HepG2 (cell line): Measurements from ENCODE around the gene ANKRD11. TPM values are rescaled to one million over a fixed set of nuclear protein-coding genes. Genes with fewer than 3 reads are reported as not detected.
A peak's percentile ranks its signal among the peaks of the same experiment; 100 is the strongest.

ENCODE experiments used
- ATF7-NPFF ChIP-seq: sonication (generic); formaldehyde crosslinking; IDR thresholded peaks from 2 replicates; pipeline ENCODE4 v1.8.1; 2023; ENCODE audit warnings: mild to moderate bottlenecking, low read depth, missing genetic modification reagents, moderate library complexity
- CBFB ChIP-seq: sonication (generic); formaldehyde crosslinking; IDR thresholded peaks from 2 replicates; pipeline ENCODE4 v1.4.0; 2020; ENCODE audit warnings: missing genetic modification reagents
- DDIT3 ChIP-seq: sonication (generic); formaldehyde crosslinking; IDR thresholded peaks from 2 replicates; pipeline ENCODE4 v1.4.0; 2020; ENCODE audit warnings: mild to moderate bottlenecking, missing genetic modification reagents
- ELF4 ChIP-seq: sonication (generic); formaldehyde crosslinking; IDR thresholded peaks from 2 replicates; pipeline ENCODE4 v1.5.0; 2020; ENCODE audit warnings: missing genetic modification reagents, mild to moderate bottlenecking, moderate library complexity, borderline replicate concordance
- HDAC1 ChIP-seq: sonication (generic); formaldehyde crosslinking; IDR thresholded peaks from 2 replicates; pipeline ENCODE4 v1.5.1; 2020; ENCODE audit warnings: mild to moderate bottlenecking, missing genetic modification reagents
- HMGXB4 ChIP-seq, 2 experiments: sonication (generic) in 1 of 2; formaldehyde crosslinking in 1 of 2; IDR thresholded peaks; 2 replicates each; pipeline versions ENCODE4 v1.4.0 to v1.6.1; 2018 to 2020; ENCODE audit warnings: missing genetic modification reagents in 2 of 2, borderline replicate concordance in 1 of 2, low read depth in 1 of 2, mild to moderate bottlenecking in 1 of 2, missing biosample characterization in 1 of 2
- JDP2 ChIP-seq: sonication (generic); formaldehyde crosslinking; IDR thresholded peaks from 2 replicates; pipeline ENCODE4 v1.8.1; 2022; ENCODE audit warnings: missing genetic modification reagents, borderline replicate concordance
- KDM2A ChIP-seq: sonication (generic); formaldehyde crosslinking; IDR thresholded peaks from 2 replicates; pipeline ENCODE4 v1.4.0; 2020; ENCODE audit warnings: low read depth, missing genetic modification reagents, borderline replicate concordance
- MYPOP ChIP-seq: sonication (generic); formaldehyde crosslinking; IDR thresholded peaks from 2 replicates; pipeline ENCODE4 v1.8.1; 2023; ENCODE audit warnings: mild to moderate bottlenecking, moderate library complexity, missing genetic modification reagents
- MZF1 ChIP-seq: sonication (generic); formaldehyde crosslinking; IDR thresholded peaks from 2 replicates; pipeline ENCODE4 v1.8.1; 2023; ENCODE audit warnings: mild to moderate bottlenecking, missing genetic modification reagents, borderline replicate concordance
- NR2F1 ChIP-seq, 2 experiments: fragments of 450-650 bp in 1 of 2; formaldehyde crosslinking in 1 of 2; IDR thresholded peaks; 2 replicates each; pipeline versions ENCODE4 v1.5.0 to v1.6.1; 2016 to 2020; ENCODE audit warnings: mild to moderate bottlenecking in 1 of 2, missing compliant biosample characterization in 1 of 2, missing genetic modification reagents in 1 of 2, moderate library complexity in 1 of 2
- PRMT3 ChIP-seq: sonication (generic); formaldehyde crosslinking; IDR thresholded peaks from 2 replicates; pipeline ENCODE4 v1.8.1; 2022; ENCODE audit warnings: low read depth, mild to moderate bottlenecking, moderate library complexity, missing genetic modification reagents, borderline replicate concordance
- RFXANK ChIP-seq: IDR thresholded peaks from 2 replicates; pipeline ENCODE4 v1.6.1; 2016
- SIN3B ChIP-seq: fragments of 150-350 bp; IDR thresholded peaks from 2 replicates; pipeline ENCODE4 v1.6.1; 2014; ENCODE audit warnings: low read length
- SRSF4 ChIP-seq: fragments of 200-400 bp; formaldehyde crosslinking; IDR thresholded peaks from one replicate; pipeline ENCODE4 v1.6.1; 2018; ENCODE audit warnings: mild to moderate bottlenecking, low read depth, low read length, moderate library complexity; ENCODE audit not compliant: poor library complexity, severe bottlenecking
- TAF1 ChIP-seq: sonication (generic); formaldehyde crosslinking; IDR thresholded peaks from 2 replicates; pipeline ENCODE4 v1.4.0; 2020; ENCODE audit warnings: missing genetic modification reagents
- ZNF138 ChIP-seq: sonication (generic); formaldehyde crosslinking; IDR thresholded peaks from 2 replicates; pipeline ENCODE4 v1.5.0; 2020; ENCODE audit warnings: mild to moderate bottlenecking, low read depth, missing genetic modification reagents
- ZNF207 ChIP-seq: fragments of 450-650 bp; IDR thresholded peaks from 2 replicates; pipeline ENCODE4 v1.6.1; 2016; ENCODE audit warnings: antibody characterized with exemption, borderline replicate concordance
- ZNF33A ChIP-seq: sonication (generic); formaldehyde crosslinking; IDR thresholded peaks from 2 replicates; pipeline ENCODE4 v1.5.1; 2020; ENCODE audit warnings: missing genetic modification reagents, mild to moderate bottlenecking, moderate library complexity, borderline replicate concordance
- ZNF530 ChIP-seq: sonication (generic); formaldehyde crosslinking; IDR thresholded peaks from 2 replicates; pipeline ENCODE4 v1.5.0; 2020; ENCODE audit warnings: low read depth, mild to moderate bottlenecking, missing genetic modification reagents
- ZNF546 ChIP-seq: sonication (generic); formaldehyde crosslinking; conservative IDR thresholded peaks from 2 replicates; pipeline ENCODE4 v1.8.1; 2023; ENCODE audit warnings: mild to moderate bottlenecking, missing genetic modification reagents
- ZNF605 ChIP-seq: sonication (generic); formaldehyde crosslinking; IDR thresholded peaks from 2 replicates; pipeline ENCODE4 v1.8.0; 2022; ENCODE audit warnings: mild to moderate bottlenecking, missing genetic modification reagents
- polyA plus RNA-seq, 8 experiments: library from polyadenylated mRNA; depleted of rRNA in 3 of 8; stranded (reverse) in 7 of 8; unstranded in 1 of 8; fragments of >200 nt; fragmentation: Illumina TruSeq in 4 of 8; extraction: Trizol in 4 of 8; gene quantifications; 2 replicates each; pipeline versions ENCODE4 v1.2.1 to v1.2.3, GENCODE V29; 2011 to 2016; ENCODE audit warnings: low read depth in 4 of 8, missing spikeins in 1 of 8, mixed read lengths in 1 of 8; ENCODE audit not compliant: insufficient read depth in 1 of 8
- total RNA-seq, 5 experiments: library from RNA; depleted of rRNA; stranded (reverse); fragments of >200 nt; fragmentation: Illumina TruSeq; extraction: Trizol; gene quantifications; 2 replicates each; pipeline ENCODE4 v1.2.3, GENCODE V29; 2016; ENCODE audit warnings: low read depth in 1 of 5
- TF ChIP-seq, protein P1 (sequence below): sonication (generic); formaldehyde crosslinking; IDR thresholded peaks from 2 replicates; pipeline ENCODE4 v1.4.0; 2020; ENCODE audit warnings: missing genetic modification reagents, mild to moderate bottlenecking, borderline replicate concordance

ANKRD11 gene
- total and polyA plus RNA-seq, 2 of the 13 experiments (the other 11 are each of a cell fraction or from before 2014, with no cell fraction given), result 21.4 to 38.4 TPM

DNA sequence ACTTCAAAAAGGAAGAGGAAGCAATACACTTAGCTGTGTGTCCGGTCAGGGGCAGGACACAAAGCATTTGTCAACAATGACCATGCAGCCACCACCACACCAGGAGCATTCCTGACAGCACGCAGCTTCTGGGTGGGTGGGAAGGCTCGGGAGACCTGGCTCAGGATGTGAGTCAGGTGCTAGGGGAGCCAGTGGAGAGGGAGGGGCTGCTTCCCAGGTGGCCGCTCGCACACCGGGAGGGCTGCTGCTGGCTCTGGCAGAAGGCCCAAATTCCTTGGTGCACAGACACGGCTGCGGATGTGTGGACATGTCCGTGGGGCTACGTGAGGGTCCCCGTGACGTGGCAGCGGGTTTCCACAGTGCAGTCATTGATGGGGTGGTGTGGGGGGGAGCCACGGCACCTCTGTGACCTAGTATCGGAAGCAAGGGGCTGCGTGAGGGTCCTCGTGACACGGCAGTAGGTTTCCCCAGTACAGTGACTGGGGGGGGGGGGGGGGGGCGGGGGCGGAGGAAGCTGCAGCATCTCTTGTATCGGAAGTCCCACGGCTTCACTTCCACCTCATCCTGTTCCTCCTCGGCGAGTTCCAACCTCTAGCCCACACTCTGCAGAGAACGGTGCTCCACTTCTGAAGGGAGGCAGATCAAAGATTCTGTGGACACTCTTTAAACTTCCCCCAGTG lies 160.0 kb downstream of the ANKRD11 start (continued):
- TF ChIP-seq HMGXB4 (CRISPR knock-in tag; IDR thresholded peaks at IDR 0.05; ENCODE audit: borderline replicate concordance in 1 of 2, low read depth in 1 of 2) (peak in 1 of 2 experiments; percentile 63; a peak in 1 of 4 replicates), CBFB (CRISPR knock-in tag) (no peak), PRMT3 (CRISPR knock-in tag) (no peak), ZNF138 (CRISPR knock-in tag) (no peak), KDM2A (CRISPR knock-in tag) (peak; percentile 70; the same call in 1 of the 2 replicates), DDIT3 (CRISPR knock-in tag) (no peak), RFXANK (CRISPR knock-in tag) (no peak), MYPOP (no peak), ZNF546 (CRISPR knock-in tag) (no peak), JDP2 (no peak), ZNF33A (CRISPR knock-in tag) (no peak), SRSF4 (no peak), ZNF207 (no peak), HDAC1 (CRISPR knock-in tag) (peak; percentile 87), ATF7-NPFF (CRISPR knock-in tag) (no peak), SIN3B (no peak), ZNF605 (CRISPR knock-in tag) (no peak), ZNF530 (CRISPR knock-in tag) (no peak), ELF4 (CRISPR knock-in tag) (no peak), TAF1 (CRISPR knock-in tag) (no peak), MZF1 (CRISPR knock-in tag) (no peak), NR2F1 (CRISPR knock-in tag; IDR thresholded peaks at IDR 0.05) (no peak; a peak in 1 of 4 replicates)
- TF ChIP-seq, protein P1, sequence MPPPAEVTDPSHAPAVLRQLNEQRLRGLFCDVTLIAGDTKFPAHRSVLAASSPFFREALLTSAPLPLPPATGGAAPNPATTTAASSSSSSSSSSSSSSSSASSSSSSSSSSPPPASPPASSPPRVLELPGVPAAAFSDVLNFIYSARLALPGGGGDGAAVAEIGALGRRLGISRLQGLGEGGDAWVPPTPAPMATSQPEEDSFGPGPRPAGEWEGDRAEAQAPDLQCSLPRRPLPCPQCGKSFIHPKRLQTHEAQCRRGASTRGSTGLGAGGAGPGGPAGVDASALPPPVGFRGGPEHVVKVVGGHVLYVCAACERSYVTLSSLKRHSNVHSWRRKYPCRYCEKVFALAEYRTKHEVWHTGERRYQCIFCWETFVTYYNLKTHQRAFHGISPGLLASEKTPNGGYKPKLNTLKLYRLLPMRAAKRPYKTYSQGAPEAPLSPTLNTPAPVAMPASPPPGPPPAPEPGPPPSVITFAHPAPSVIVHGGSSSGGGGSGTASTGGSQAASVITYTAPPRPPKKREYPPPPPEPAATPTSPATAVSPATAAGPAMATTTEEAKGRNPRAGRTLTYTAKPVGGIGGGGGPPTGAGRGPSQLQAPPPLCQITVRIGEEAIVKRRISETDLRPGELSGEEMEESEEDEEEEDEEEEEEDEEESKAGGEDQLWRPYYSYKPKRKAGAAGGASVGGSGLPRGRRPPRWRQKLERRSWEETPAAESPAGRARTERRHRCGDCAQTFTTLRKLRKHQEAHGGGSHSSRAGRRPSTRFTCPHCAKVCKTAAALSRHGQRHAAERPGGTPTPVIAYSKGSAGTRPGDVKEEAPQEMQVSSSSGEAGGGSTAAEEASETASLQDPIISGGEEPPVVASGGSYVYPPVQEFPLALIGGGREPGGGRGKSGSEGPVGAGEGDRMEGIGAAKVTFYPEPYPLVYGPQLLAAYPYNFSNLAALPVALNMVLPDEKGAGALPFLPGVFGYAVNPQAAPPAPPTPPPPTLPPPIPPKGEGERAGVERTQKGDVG (CRISPR knock-in tag), result peak; percentile 51; the same call in 1 of the 2 replicates
